Transverse colon (tissue), 4 donors: ENCODE data around the gene AGBL5.

Experiments
- POLR2A ChIP-seq: fragments of 450-650 bp; IDR thresholded peaks from one replicate; pipeline ENCODE4 v1.6.1; 2016; ENCODE audit warnings: antibody characterized with exemption, mild to moderate bottlenecking, moderate library complexity
- POLR2AphosphoS5 ChIP-seq, 3 donors: sonication (generic); formaldehyde crosslinking; IDR thresholded peaks; one replicate each; pipeline ENCODE4 v1.6.1; 2016; ENCODE audit warnings: antibody characterized with exemption in 3 of 3
- TF ChIP-seq, protein P1 (sequence below), 5 experiments: fragments of 200-600 bp in 3 of 5; fragments of 450-650 bp in 2 of 5; sonication (generic) in 3 of 5; IDR thresholded peaks; 1 replicate in 2 of 5; 2 replicates in 3 of 5; pipeline ENCODE4 v1.5.1; 2016 to 2017; ENCODE audit warnings: antibody characterized with exemption in 5 of 5, inconsistent platforms in 3 of 5, mild to moderate bottlenecking in 2 of 5, moderate library complexity in 1 of 5

DNA sequence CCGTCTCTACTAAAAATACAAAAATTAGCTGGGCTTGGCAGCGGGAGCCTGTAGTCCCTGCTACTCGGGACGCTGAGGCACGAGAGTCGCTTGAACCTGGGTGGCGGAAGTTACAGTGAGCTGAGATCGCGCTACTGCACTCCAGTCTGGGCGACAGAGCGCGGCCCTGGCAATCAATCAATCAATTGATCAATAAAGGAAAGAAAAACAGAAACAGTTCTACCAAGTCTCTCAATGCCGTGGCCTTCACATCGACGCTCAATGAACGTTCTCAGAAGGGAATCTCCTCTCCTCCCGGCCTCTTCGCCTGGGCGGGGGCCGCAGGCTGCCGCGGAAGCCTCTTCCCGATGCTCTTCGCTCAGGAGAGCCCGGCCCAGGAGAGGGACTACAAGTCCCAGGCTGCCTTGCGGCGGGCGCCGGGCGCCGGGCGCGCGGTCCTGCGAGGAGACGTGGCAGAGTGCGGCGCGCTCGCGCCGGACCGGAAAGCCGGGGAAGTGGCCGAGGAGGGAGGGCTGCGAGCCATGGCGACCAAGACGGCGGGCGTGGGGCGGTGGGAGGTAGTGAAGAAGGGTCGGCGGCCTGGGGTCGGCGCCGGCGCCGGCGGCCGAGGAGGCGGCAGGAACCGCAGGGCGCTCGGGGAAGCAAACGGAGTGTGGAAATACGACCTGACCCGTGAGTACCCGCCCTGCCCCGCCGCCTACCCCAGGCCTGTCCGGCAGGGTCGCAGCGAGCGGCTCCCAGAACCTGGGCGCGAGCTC, 18.8 kb upstream of the AGBL5 start, which contains the start of gene TMEM214:
- TF ChIP-seq, protein P1, sequence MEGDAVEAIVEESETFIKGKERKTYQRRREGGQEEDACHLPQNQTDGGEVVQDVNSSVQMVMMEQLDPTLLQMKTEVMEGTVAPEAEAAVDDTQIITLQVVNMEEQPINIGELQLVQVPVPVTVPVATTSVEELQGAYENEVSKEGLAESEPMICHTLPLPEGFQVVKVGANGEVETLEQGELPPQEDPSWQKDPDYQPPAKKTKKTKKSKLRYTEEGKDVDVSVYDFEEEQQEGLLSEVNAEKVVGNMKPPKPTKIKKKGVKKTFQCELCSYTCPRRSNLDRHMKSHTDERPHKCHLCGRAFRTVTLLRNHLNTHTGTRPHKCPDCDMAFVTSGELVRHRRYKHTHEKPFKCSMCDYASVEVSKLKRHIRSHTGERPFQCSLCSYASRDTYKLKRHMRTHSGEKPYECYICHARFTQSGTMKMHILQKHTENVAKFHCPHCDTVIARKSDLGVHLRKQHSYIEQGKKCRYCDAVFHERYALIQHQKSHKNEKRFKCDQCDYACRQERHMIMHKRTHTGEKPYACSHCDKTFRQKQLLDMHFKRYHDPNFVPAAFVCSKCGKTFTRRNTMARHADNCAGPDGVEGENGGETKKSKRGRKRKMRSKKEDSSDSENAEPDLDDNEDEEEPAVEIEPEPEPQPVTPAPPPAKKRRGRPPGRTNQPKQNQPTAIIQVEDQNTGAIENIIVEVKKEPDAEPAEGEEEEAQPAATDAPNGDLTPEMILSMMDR (IDR thresholded peaks at IDR 0.05): peak in 3 of 5 experiments; percentile 8 to 44 (median 41)
- TF ChIP-seq POLR2AphosphoS5 (IDR thresholded peaks at IDR 0.05) (peak; percentile 53 to 90 (median 73)), POLR2A (peak; percentile 77)
